Measurements from ENCODE around the gene RPL11.

- no peak for TF ChIP-seq EZH2 (IDR thresholded peaks at IDR 0.05; ENCODE audit: low read length)
- TF ChIP-seq CTCF (optimal IDR thresholded peaks at IDR 0.05 in 1 of 3, IDR thresholded peaks at IDR 0.05 in 1 of 3, conservative IDR thresholded peaks at IDR 0.05 in 1 of 3; ENCODE audit: extremely low read depth in 1 of 3, insufficient read depth in 2 of 3, low read length in 3 of 3) = peak; percentile 66 to 83 (median 74)
Observed at GRCh38 chr1:23718482-23718881, 26.9 kb downstream of the RPL11 start.

Data from keratinocyte (primary cell).